Mucosa of rectum (tissue), 2 donors: ENCODE data around the gene C1orf52.

Experiments
- H3K27ac ChIP-seq, 2 donors: one replicate each; pipeline ENCODE4 v1.7.0; 2013; ENCODE audit warnings: inconsistent platforms in 2 of 2, low read depth in 2 of 2, low read length in 2 of 2
- H3K27me3 ChIP-seq, 2 donors: one replicate each; pipeline ENCODE4 v1.7.0; 2013; ENCODE audit warnings: low read length in 2 of 2; ENCODE audit not compliant: control insufficient read depth in 2 of 2, insufficient read depth in 2 of 2
- H3K36me3 ChIP-seq, 2 donors: one replicate each; pipeline ENCODE4 v1.7.0; 2013; ENCODE audit warnings: low read length in 2 of 2; ENCODE audit not compliant: control insufficient read depth in 2 of 2, insufficient read depth in 2 of 2
- H3K4me1 ChIP-seq, 2 donors: one replicate each; pipeline ENCODE4 v1.7.0; 2013; ENCODE audit warnings: low read length in 2 of 2, mild to moderate bottlenecking in 1 of 2; ENCODE audit not compliant: control insufficient read depth in 2 of 2, insufficient read depth in 2 of 2
- H3K4me3 ChIP-seq, 2 donors: one replicate each; pipeline ENCODE4 v1.7.0; 2013; ENCODE audit warnings: low read length in 2 of 2
- H3K9ac ChIP-seq, 2 donors: one replicate each; pipeline ENCODE4 v1.7.0; 2013; ENCODE audit warnings: low read length in 2 of 2, low read depth in 1 of 2, mild to moderate bottlenecking in 1 of 2
- H3K9me3 ChIP-seq, 2 donors: one replicate each; pipeline ENCODE4 v1.7.0; 2013; ENCODE audit warnings: low read length in 2 of 2; ENCODE audit not compliant: control insufficient read depth in 2 of 2
- donor health status: healthy.
- donor health status: Normal muscosa, but diverticular disease.

The C1orf52 gene

GRCh38 chr1:85240174-85240601, 19.3 kb downstream of the C1orf52 start:
- H3K27ac ChIP-seq = no peak overlapping the region
- no peak overlapping the region for H3K4me3 ChIP-seq
- H3K27me3 ChIP-seq = no peaks in the 10 kb centered on the region
- no peaks in the 10 kb centered on the region for H3K4me1 ChIP-seq
- H3K36me3 ChIP-seq = no peaks in the 10 kb centered on the region
- H3K9me3 ChIP-seq = no peaks in the 10 kb centered on the region
- H3K9ac ChIP-seq = no peak overlapping the region

DNA sequence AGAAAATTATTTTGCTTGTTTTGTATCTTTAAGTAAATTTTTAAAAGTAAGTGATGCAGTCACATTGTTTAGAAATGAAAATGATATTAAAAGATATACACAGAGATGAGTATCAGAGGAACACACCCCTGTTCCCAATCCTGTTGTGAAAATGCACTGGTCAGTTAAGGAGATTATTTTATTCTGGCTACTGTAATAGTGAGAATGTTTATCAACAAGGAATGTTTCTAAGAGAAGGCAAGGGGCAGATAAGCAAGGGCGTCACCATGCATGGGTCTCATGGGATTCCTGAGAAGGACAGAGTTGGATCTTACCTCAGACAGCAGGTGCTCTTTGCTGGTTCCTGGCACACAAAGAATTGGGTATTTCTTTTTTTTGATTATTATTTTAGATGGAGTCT, 21.8 kb downstream of the C1orf52 start:
- H3K4me1 ChIP-seq = no peaks in the 10 kb centered on the region
- no peaks in the 10 kb centered on the region for H3K9me3 ChIP-seq
- H3K27me3 ChIP-seq = no peaks in the 10 kb centered on the region

GRCh38 chr1:85230305-85230977, 29.0 kb downstream of the C1orf52 start:
- Histone ChIP-seq H3K27me3 (no peaks in the 10 kb centered on the region), H3K9me3 (no peaks in the 10 kb centered on the region), H3K36me3 (no peaks in the 10 kb centered on the region), H3K4me1 (peaks cover 0 to 9% of the 10 kb centered on the region in 2 donors), H3K9ac (no peak overlapping the region), H3K27ac (no peak overlapping the region), H3K4me3 (no peak overlapping the region)

More for the DNA sequence above, 21.8 kb downstream of the C1orf52 start:
- Histone ChIP-seq H3K9ac (no peak overlapping the region), H3K36me3 (no peaks in the 10 kb centered on the region), H3K27ac (no peak overlapping the region), H3K4me3 (no peak overlapping the region)

GRCh38 chr1:85229574-85230097, 29.8 kb downstream of the C1orf52 start:
- Histone ChIP-seq H3K4me1 (peaks cover 5 to 16% of the 10 kb centered on the region in 2 donors), H3K9ac (no peak overlapping the region), H3K9me3 (no peaks in the 10 kb centered on the region), H3K27ac (no peak overlapping the region), H3K36me3 (no peaks in the 10 kb centered on the region), H3K4me3 (no peak overlapping the region), H3K27me3 (no peaks in the 10 kb centered on the region)

- Histone ChIP-seq H3K4me1 (peaks cover 7 to 16% of the 10 kb centered on the region in 2 donors), H3K27ac (no peak overlapping the region), H3K4me3 (no peak overlapping the region), H3K9me3 (no peaks in the 10 kb centered on the region), H3K9ac (no peak overlapping the region), H3K27me3 (no peaks in the 10 kb centered on the region), H3K36me3 (no peaks in the 10 kb centered on the region)
Observed at GRCh38 chr1:85228972-85229371, 30.5 kb downstream of the C1orf52 start.

GRCh38 chr1:85225624-85226380, 33.7 kb downstream of the C1orf52 start:
- Histone ChIP-seq H3K27ac (peak overlapping the region in 1 of 2 donors; percentile 17), H3K4me3 (no peak overlapping the region), H3K27me3 (no peaks in the 10 kb centered on the region), H3K9me3 (no peaks in the 10 kb centered on the region), H3K36me3 (no peaks in the 10 kb centered on the region), H3K4me1 (peaks cover 7 to 16% of the 10 kb centered on the region in 2 donors), H3K9ac (no peak overlapping the region)

- H3K27ac ChIP-seq = peak overlapping the region; percentile 17 to 26
- H3K4me1 ChIP-seq = peaks cover 7 to 16% of the 10 kb centered on the region in 2 donors
- H3K27me3 ChIP-seq = no peaks in the 10 kb centered on the region
- H3K9me3 ChIP-seq = no peaks in the 10 kb centered on the region
- H3K4me3 ChIP-seq = no peak overlapping the region
- H3K9ac ChIP-seq = no peak overlapping the region
- H3K36me3 ChIP-seq = no peaks in the 10 kb centered on the region
Observed at GRCh38 chr1:85224734-85225623, 34.5 kb downstream of the C1orf52 start.

GRCh38 chr1:85224295-85224694, 35.2 kb downstream of the C1orf52 start:
- Histone ChIP-seq H3K9me3 (no peaks in the 10 kb centered on the region), H3K4me3 (no peak overlapping the region), H3K36me3 (no peaks in the 10 kb centered on the region), H3K27me3 (no peaks in the 10 kb centered on the region), H3K9ac (no peak overlapping the region), H3K4me1 (peaks cover 7 to 11% of the 10 kb centered on the region in 2 donors), H3K27ac (no peak overlapping the region)

GRCh38 chr1:85223334-85223733, 36.1 kb downstream of the C1orf52 start:
- H3K4me3 ChIP-seq = no peak overlapping the region
- no peaks in the 10 kb centered on the region for H3K9me3 ChIP-seq
- no peak overlapping the region for H3K9ac ChIP-seq
- H3K27me3 ChIP-seq = no peaks in the 10 kb centered on the region
- H3K27ac ChIP-seq = no peak overlapping the region
- peaks cover 7 to 11% of the 10 kb centered on the region in 2 donors for H3K4me1 ChIP-seq
- no peaks in the 10 kb centered on the region for H3K36me3 ChIP-seq
